GM12878 (cell line): ENCODE data around the gene NEK1. TPM values are rescaled to one million over a fixed set of nuclear protein-coding genes. Genes with fewer than 3 reads are reported as not detected.

ENCODE experiments used
- ATAC-seq: fragments of 200-7000 bp; cut with Tn5 transposase; 3 replicates; pipeline ENCODE4 v1.9.1; 2020; ENCODE audit warnings: mild to moderate bottlenecking, moderate library complexity
- BruUV-seq: library from RNA; stranded (reverse); fragments of 400-500 nt; replicated peaks from 2 replicates; lab custom pipeline; 2021; lab: Mats Ljungman, UMichigan
- CTCF ChIA-PET: fragments of 300-600 bp; sonication (Branson Sonifier 250); formaldehyde crosslinking; extraction: SDS; loops from one replicate; lab custom pipeline; 2021; ENCODE audit warnings: inconsistent platforms; lab: Yijun Ruan, JAX
- POLR2A ChIA-PET: fragments of 350-600 bp; formaldehyde crosslinking; extraction: SDS; loops from one replicate; lab custom pipeline; 2021; ENCODE audit warnings: inconsistent platforms; lab: Charles Lee
- RAD21 ChIA-PET: fragments of 300-600 bp; sonication (Branson Sonifier 250); formaldehyde crosslinking; loops from one replicate; lab custom pipeline; 2023; ENCODE audit warnings: antibody characterized with exemption; ENCODE audit not compliant: unreplicated experiment; lab: Charles Lee
- SMC1A ChIA-PET: fragments of 300-600 bp; sonication (Branson Sonifier 250); formaldehyde crosslinking; loops from one replicate; lab custom pipeline; 2023; ENCODE audit not compliant: unreplicated experiment, uncharacterized antibody; lab: Charles Lee
- DNase-seq: peaks from one replicate; pipeline ENCODE4 v3.0.0-alpha.2; 2011; ENCODE audit warnings: low read depth, low spot score
- FAIRE-seq: peaks from 3 replicates; lab custom pipeline; 2011; peaks lifted over from hg19 to GRCh38; lab: Jason Lieb, UNC
- H2AFZ ChIP-seq: 2 replicates; pipeline ENCODE4 v1.6.0; 2011; ENCODE audit warnings: low read depth, low read length, control low read depth; ENCODE audit not compliant: control insufficient read depth
- H3K27ac ChIP-seq: 2 replicates; pipeline ENCODE4 v1.5.1; 2011; ENCODE audit warnings: control low read depth; ENCODE audit not compliant: control insufficient read depth, insufficient read depth
- H3K27me3 ChIP-seq, 2 experiments: replicated peaks in 1 of 2; 2 replicates each; pipeline versions ENCODE4 v1.6.0 to v1.6.1; 2011; ENCODE audit warnings: low read length in 1 of 2; ENCODE audit not compliant: control insufficient read depth in 2 of 2, insufficient read depth in 2 of 2
- H3K36me3 ChIP-seq, 2 experiments: 2 replicates each; pipeline ENCODE4 v1.5.1; 2011; ENCODE audit warnings: low read length in 1 of 2; ENCODE audit not compliant: control insufficient read depth in 2 of 2, insufficient read depth in 2 of 2
- H3K4me1 ChIP-seq: 2 replicates; pipeline ENCODE4 v1.6.1; 2011; ENCODE audit warnings: mild to moderate bottlenecking, low read length, moderate library complexity, mixed read lengths; ENCODE audit not compliant: control insufficient read depth, insufficient read depth
- H3K4me2 ChIP-seq: 2 replicates; pipeline ENCODE4 v1.6.0; 2011; ENCODE audit warnings: control low read depth; ENCODE audit not compliant: control insufficient read depth, insufficient read depth
- H3K4me3 ChIP-seq: fragments of 200-600 bp; sonication (generic); 2 replicates; pipeline ENCODE4 v1.5.1; 2016
- H3K79me2 ChIP-seq: 2 replicates; pipeline ENCODE4 v1.6.0; 2011; ENCODE audit warnings: low read length; ENCODE audit not compliant: control insufficient read depth, insufficient read depth
- H3K9ac ChIP-seq: 2 replicates; pipeline ENCODE4 v1.8.0; 2011; ENCODE audit warnings: low read length, control low read depth, mixed read lengths; ENCODE audit not compliant: control insufficient read depth, insufficient read depth
- H3K9me3 ChIP-seq: replicated peaks from 3 replicates; pipeline ENCODE4 v1.5.1; 2011; ENCODE audit warnings: mild to moderate bottlenecking, low read length; ENCODE audit not compliant: control insufficient read depth, insufficient read depth
- H4K20me1 ChIP-seq: 2 replicates; pipeline ENCODE4 v1.6.0; 2011; ENCODE audit not compliant: control insufficient read depth, insufficient read depth
- ETV6 ChIP-seq, 2 experiments: fragments of 450-650 bp in 1 of 2; IDR thresholded peaks in 1 of 2; conservative IDR thresholded peaks in 1 of 2; 2 replicates each; pipeline ENCODE4 v1.6.1; 2014; ENCODE audit warnings: antibody characterized with exemption in 1 of 2, borderline replicate concordance in 1 of 2, low read depth in 1 of 2, mild to moderate bottlenecking in 1 of 2, moderate library complexity in 1 of 2
- GABPA ChIP-seq: IDR thresholded peaks from 2 replicates; pipeline ENCODE4 v1.6.1; 2014; ENCODE audit warnings: antibody characterized with exemption, low read depth, mild to moderate bottlenecking, inconsistent platforms
- NR2C1 ChIP-seq: fragments of 450-650 bp; IDR thresholded peaks from 2 replicates; pipeline ENCODE4 v1.6.1; 2017; ENCODE audit warnings: antibody characterized with exemption, mild to moderate bottlenecking, moderate library complexity
- RELA ChIP-seq: fragments of 450-650 bp; IDR thresholded peaks from 2 replicates; pipeline ENCODE4 v1.8.0; 2014; ENCODE audit warnings: borderline replicate concordance; ENCODE audit not compliant: partially characterized antibody
- ZNF274 ChIP-seq: IDR thresholded peaks from one replicate; pipeline ENCODE4 v1.8.0; 2011; ENCODE audit not compliant: insufficient read length, insufficient read depth
- WGBS: methylation state at CpG from one replicate; pipeline ENCODE4 v1.1.6; 2016; ENCODE audit warnings: low lambda C conversion rate; ENCODE audit not compliant: insufficient replicate concordance, insufficient coverage; ENCODE audit errors: missing lambda C conversion rate; 5-methylcytosine and 5-hydroxymethylcytosine counted together
- in situ Hi-C: fragments of 300-500 bp; cut with MboI; formaldehyde crosslinking; loops from 9 replicates; pipeline ENCODE4 v1.14.3; 2018; ENCODE audit warnings: mixed read lengths
- intact Hi-C: fragments of 100-400 bp; cut with micrococcal nuclease; formaldehyde crosslinking; loops from one replicate; pipeline ENCODE4 v1.14.2; 2022; ENCODE audit not compliant: unreplicated experiment
- polyA plus RNA-seq, 11 experiments: library from polyadenylated mRNA; depleted of rRNA in 4 of 11; unstranded in 6 of 11; stranded (reverse) in 5 of 11; fragments of >200 nt; fragmentation: Nextera tagmentation in 4 of 11; fragmentation: Illumina TruSeq in 1 of 11; extraction: Ambion mirVana in 4 of 11; extraction: Trizol in 1 of 11; gene quantifications; 1 replicate in 1 of 11; 2 replicates in 10 of 11; pipeline versions ENCODE4 v1.2.1 to v1.2.3, GENCODE V29; 2011 to 2016; ENCODE audit warnings: inconsistent platforms in 2 of 11, missing spikeins in 2 of 11, low read depth in 1 of 11
- total RNA-seq, 4 experiments: library from RNA; depleted of rRNA in 3 of 4; stranded (reverse); fragments of >200 nt in 3 of 4; fragmentation: Illumina TruSeq in 1 of 4; extraction: Trizol in 1 of 4; gene quantifications; 2 replicates each; pipeline versions ENCODE4 v1.2.1 to v1.2.3, GENCODE V29; 2013 to 2021
- TF ChIP-seq, protein P1 (sequence below): fragments of 450-650 bp; conservative IDR thresholded peaks from 2 replicates; pipeline ENCODE4 v1.6.1; 2017; ENCODE audit warnings: mild to moderate bottlenecking, moderate library complexity
- TF ChIP-seq, protein P2 (sequence below): fragments of 450-650 bp; IDR thresholded peaks from 2 replicates; pipeline ENCODE4 v1.6.1; 2016; ENCODE audit warnings: mild to moderate bottlenecking
- TF ChIP-seq, protein P3 (sequence below): IDR thresholded peaks from 2 replicates; pipeline ENCODE4 v1.6.1; 2012; ENCODE audit warnings: mild to moderate bottlenecking, low read depth, low read length
- TF ChIP-seq, protein P4 (sequence below): fragments of 450-650 bp; IDR thresholded peaks from 2 replicates; pipeline ENCODE4 v1.6.1; 2017; ENCODE audit warnings: mild to moderate bottlenecking, moderate library complexity

The NEK1 gene
- total and polyA plus RNA-seq, 10 of the 15 experiments (the other 5 are each of a cell fraction or from before 2014, with no cell fraction given): 4.9 to 16.1 (median 7.5) TPM

DNA sequence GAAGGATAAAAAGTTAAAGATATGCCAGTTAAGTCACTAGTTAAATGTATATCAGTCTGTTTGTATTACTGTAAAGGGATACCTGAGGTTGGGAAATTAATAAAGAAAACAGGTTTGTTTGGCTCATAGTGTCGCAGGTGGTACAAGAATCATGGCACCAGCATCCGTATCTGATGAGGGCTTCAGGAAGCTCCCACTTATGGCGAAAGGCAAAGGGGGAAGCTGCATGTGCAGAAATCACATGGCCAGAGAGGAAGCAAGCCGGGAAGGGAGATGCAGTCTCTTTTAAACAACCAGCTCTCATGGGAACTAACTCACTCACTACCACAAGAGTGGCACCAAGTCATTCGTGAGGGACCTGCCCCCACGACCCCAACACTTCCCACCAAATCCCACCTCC, 249.8 kb downstream of the NEK1 start:
- Histone ChIP-seq H3K9me3 (peaks cover 7% of the 10 kb centered on the region; the same call in 2 of the 3 replicates), H3K36me3 (no peaks in the 10 kb centered on the region; a peak in 1 of 4 replicates), H3K4me3 (no peak overlapping the region), H3K4me1 (no peaks in the 10 kb centered on the region), H3K79me2 (no peaks in the 10 kb centered on the region), H3K9ac (no peak overlapping the region), H4K20me1 (no peaks in the 10 kb centered on the region), H3K4me2 (no peak overlapping the region), H2AFZ (no peak overlapping the region), H3K27ac (no peak overlapping the region), H3K27me3 (no peaks in the 10 kb centered on the region)
- no peak; the same call in 2 of the 3 replicates for ATAC-seq
- intact Hi-C loops (no loop called here), in situ Hi-C loops (no loop called here)
- DNase-seq: no peak
- POLR2A ChIA-PET: interaction anchor here (0.6 to 1.0 kb wide), 2 partner anchors 9 to 37 kb away, joined by 4 to 5 read pairs; no protein-coding TSS in a partner anchor
- CTCF ChIA-PET: interaction anchor here (0.8 to 2.3 kb wide), 4 partner anchors 21 to 439 kb away, joined by 3 to 10 read pairs (median 4); no protein-coding TSS in a partner anchor
- 38% methylated on average over 6 of the region's 6 CpGs for WGBS
- no peak for FAIRE-seq
- RAD21 ChIA-PET: interaction anchor here (0.9 to 2.0 kb wide), 4 partner anchors 11 to 75 kb away, joined by 3 to 10 read pairs (median 4); no protein-coding TSS in a partner anchor
- SMC1A ChIA-PET: interaction anchor here (0.7 to 2.8 kb wide), 8 partner anchors 19 to 92 kb away, joined by 3 to 9 read pairs (median 4); no protein-coding TSS in a partner anchor
- no TSS peak for BruUV-seq
- TF ChIP-seq RELA (no peak), ETV6 (conservative IDR thresholded peaks at IDR 0.05 in 1 of 2, IDR thresholded peaks at IDR 0.05 in 1 of 2; ENCODE audit: borderline replicate concordance in 1 of 2, low read depth in 1 of 2) (no peak), ZNF274 (no peak), NR2C1 (no peak), GABPA (no peak)
- TF ChIP-seq, protein P1, sequence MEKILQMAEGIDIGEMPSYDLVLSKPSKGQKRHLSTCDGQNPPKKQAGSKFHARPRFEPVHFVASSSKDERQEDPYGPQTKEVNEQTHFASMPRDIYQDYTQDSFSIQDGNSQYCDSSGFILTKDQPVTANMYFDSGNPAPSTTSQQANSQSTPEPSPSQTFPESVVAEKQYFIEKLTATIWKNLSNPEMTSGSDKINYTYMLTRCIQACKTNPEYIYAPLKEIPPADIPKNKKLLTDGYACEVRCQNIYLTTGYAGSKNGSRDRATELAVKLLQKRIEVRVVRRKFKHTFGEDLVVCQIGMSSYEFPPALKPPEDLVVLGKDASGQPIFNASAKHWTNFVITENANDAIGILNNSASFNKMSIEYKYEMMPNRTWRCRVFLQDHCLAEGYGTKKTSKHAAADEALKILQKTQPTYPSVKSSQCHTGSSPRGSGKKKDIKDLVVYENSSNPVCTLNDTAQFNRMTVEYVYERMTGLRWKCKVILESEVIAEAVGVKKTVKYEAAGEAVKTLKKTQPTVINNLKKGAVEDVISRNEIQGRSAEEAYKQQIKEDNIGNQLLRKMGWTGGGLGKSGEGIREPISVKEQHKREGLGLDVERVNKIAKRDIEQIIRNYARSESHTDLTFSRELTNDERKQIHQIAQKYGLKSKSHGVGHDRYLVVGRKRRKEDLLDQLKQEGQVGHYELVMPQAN: no peak
- TF ChIP-seq, protein P2, sequence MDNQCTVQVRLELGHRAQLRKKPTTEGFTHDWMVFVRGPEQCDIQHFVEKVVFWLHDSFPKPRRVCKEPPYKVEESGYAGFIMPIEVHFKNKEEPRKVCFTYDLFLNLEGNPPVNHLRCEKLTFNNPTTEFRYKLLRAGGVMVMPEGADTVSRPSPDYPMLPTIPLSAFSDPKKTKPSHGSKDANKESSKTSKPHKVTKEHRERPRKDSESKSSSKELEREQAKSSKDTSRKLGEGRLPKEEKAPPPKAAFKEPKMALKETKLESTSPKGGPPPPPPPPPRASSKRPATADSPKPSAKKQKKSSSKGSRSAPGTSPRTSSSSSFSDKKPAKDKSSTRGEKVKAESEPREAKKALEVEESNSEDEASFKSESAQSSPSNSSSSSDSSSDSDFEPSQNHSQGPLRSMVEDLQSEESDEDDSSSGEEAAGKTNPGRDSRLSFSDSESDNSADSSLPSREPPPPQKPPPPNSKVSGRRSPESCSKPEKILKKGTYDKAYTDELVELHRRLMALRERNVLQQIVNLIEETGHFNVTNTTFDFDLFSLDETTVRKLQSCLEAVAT: no peak
- TF ChIP-seq, protein P3, sequence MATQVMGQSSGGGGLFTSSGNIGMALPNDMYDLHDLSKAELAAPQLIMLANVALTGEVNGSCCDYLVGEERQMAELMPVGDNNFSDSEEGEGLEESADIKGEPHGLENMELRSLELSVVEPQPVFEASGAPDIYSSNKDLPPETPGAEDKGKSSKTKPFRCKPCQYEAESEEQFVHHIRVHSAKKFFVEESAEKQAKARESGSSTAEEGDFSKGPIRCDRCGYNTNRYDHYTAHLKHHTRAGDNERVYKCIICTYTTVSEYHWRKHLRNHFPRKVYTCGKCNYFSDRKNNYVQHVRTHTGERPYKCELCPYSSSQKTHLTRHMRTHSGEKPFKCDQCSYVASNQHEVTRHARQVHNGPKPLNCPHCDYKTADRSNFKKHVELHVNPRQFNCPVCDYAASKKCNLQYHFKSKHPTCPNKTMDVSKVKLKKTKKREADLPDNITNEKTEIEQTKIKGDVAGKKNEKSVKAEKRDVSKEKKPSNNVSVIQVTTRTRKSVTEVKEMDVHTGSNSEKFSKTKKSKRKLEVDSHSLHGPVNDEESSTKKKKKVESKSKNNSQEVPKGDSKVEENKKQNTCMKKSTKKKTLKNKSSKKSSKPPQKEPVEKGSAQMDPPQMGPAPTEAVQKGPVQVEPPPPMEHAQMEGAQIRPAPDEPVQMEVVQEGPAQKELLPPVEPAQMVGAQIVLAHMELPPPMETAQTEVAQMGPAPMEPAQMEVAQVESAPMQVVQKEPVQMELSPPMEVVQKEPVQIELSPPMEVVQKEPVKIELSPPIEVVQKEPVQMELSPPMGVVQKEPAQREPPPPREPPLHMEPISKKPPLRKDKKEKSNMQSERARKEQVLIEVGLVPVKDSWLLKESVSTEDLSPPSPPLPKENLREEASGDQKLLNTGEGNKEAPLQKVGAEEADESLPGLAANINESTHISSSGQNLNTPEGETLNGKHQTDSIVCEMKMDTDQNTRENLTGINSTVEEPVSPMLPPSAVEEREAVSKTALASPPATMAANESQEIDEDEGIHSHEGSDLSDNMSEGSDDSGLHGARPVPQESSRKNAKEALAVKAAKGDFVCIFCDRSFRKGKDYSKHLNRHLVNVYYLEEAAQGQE: no peak
- TF ChIP-seq, protein P4, sequence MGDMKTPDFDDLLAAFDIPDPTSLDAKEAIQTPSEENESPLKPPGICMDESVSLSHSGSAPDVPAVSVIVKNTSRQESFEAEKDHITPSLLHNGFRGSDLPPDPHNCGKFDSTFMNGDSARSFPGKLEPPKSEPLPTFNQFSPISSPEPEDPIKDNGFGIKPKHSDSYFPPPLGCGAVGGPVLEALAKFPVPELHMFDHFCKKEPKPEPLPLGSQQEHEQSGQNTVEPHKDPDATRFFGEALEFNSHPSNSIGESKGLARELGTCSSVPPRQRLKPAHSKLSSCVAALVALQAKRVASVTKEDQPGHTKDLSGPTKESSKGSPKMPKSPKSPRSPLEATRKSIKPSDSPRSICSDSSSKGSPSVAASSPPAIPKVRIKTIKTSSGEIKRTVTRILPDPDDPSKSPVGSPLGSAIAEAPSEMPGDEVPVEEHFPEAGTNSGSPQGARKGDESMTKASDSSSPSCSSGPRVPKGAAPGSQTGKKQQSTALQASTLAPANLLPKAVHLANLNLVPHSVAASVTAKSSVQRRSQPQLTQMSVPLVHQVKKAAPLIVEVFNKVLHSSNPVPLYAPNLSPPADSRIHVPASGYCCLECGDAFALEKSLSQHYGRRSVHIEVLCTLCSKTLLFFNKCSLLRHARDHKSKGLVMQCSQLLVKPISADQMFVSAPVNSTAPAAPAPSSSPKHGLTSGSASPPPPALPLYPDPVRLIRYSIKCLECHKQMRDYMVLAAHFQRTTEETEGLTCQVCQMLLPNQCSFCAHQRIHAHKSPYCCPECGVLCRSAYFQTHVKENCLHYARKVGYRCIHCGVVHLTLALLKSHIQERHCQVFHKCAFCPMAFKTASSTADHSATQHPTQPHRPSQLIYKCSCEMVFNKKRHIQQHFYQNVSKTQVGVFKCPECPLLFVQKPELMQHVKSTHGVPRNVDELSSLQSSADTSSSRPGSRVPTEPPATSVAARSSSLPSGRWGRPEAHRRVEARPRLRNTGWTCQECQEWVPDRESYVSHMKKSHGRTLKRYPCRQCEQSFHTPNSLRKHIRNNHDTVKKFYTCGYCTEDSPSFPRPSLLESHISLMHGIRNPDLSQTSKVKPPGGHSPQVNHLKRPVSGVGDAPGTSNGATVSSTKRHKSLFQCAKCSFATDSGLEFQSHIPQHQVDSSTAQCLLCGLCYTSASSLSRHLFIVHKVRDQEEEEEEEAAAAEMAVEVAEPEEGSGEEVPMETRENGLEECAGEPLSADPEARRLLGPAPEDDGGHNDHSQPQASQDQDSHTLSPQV: no peak
